Urinary bladder (tissue), 4 donors: Measurements from ENCODE around the gene DCDC2C. TPM values are rescaled to one million over a fixed set of nuclear protein-coding genes. Genes with fewer than 3 reads are reported as not detected.

Experiments
- DNase-seq: peaks from one replicate; pipeline ENCODE4 v3.0.0-alpha.2; 2015; ENCODE audit errors: extremely low spot score
- H3K27ac ChIP-seq: one replicate; pipeline ENCODE4 v1.5.1; 2013; ENCODE audit warnings: low read depth, mild to moderate bottlenecking, moderate library complexity
- H3K36me3 ChIP-seq: one replicate; pipeline ENCODE4 v1.6.1; 2013; ENCODE audit warnings: mild to moderate bottlenecking, moderate library complexity; ENCODE audit not compliant: insufficient read depth
- H3K4me1 ChIP-seq: one replicate; pipeline ENCODE4 v1.6.1; 2013; ENCODE audit warnings: mild to moderate bottlenecking, moderate library complexity; ENCODE audit not compliant: insufficient read depth
- H3K4me3 ChIP-seq: one replicate; pipeline ENCODE4 v1.5.1; 2013; ENCODE audit warnings: low read depth, low read length
- WGBS: extraction: QIAGEN DNeasy Blood & Tissue Kit; methylation state at CpG from one replicate; pipeline ENCODE4 v1.1.7; 2013; 5-methylcytosine and 5-hydroxymethylcytosine counted together
- polyA plus RNA-seq: library from polyadenylated mRNA; stranded (reverse); fragments of 200-250 nt; gene quantifications from one replicate; pipeline ENCODE4 v1.2.3, GENCODE V29; 2013
- total RNA-seq: library from RNA; depleted of rRNA; stranded (reverse); fragments of >200 nt; gene quantifications from one replicate; pipeline ENCODE4 v1.2.3, GENCODE V29; 2014
- donor health status: healthy with polysubstance abuse.
- donor health status: healthy.

Gene DCDC2C
- total and polyA plus RNA-seq, 2 donors: 0.09 to 0.48 TPM

DNA sequence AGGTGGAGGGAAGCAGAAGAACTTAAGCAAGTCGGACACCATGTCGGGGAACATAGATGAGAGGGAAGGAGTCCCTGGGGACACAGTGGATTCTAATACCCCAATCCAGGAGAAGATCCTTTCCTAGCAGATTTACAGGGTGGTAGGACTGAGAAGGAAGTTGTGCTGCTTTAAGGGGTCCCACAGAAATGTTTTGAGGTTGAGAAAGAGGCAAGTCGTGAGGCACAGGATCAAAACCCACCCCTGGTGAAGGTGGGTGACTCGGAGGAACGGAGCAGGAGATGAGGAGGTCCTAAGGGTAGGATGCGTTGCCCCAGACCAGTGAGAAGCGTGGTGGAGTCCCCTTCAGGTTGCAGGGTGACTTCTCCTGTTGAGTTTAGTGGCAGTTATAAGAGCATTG is 32.7 kb downstream of the DCDC2C start:
- Histone ChIP-seq H3K4me1 (no peaks in the 10 kb centered on the region), H3K36me3 (no peaks in the 10 kb centered on the region), H3K27ac (no peak overlapping the region), H3K4me3 (no peak overlapping the region)
- WGBS: 85% methylated on average over 7 of the region's 7 CpGs
- no peak for DNase-seq

DNA sequence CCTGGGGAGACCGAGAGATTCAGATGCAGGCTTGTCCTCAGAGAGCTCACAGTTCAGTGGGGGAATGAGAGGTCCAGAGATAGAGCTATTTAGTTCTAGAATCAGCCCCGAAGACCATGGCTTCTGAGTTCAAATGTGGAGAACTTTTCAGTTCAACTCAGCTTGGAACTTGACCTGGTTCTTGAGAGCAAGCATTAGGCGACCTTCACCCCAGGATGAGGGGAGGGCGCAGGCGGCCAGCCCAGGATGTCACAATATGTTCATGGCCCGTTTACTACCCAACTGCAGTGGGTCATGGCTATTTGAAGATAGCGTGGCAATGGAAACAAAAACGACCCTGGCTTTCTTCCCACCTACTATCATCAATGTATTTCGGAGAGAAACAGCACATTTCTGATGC is 33.8 kb downstream of the DCDC2C start:
- 80% methylated on average over 9 of the region's 9 CpGs for whole genome bisulfite sequencing
- DNase-seq: no peak
- H3K4me1 ChIP-seq: no peaks in the 10 kb centered on the region
- H3K4me3 ChIP-seq: no peak overlapping the region
- H3K36me3 ChIP-seq: no peaks in the 10 kb centered on the region
- H3K27ac ChIP-seq: no peak overlapping the region

DNA sequence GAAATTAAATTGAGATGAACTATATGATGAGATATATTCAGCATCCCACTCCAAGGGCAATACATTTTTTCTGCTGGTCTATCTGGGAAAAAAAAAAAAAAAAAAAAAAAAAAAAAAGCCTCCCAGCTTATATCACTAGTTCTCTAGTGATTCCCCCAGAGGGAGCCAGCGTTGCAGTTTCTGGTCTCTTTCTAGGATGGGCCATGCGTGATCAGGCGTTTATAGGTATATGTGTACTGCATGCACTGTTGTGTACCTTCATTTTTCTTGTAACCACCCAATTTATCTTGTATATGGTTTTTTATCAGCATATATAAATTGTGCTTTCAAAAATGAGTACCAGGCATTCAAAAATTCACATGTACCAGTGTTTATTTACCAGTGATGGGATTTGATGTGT is 35.1 kb downstream of the DCDC2C start:
- WGBS: 42% methylated on average over 3 of the region's 3 CpGs
- DNase-seq: no peak
- Histone ChIP-seq H3K4me3 (no peak overlapping the region), H3K36me3 (no peaks in the 10 kb centered on the region), H3K4me1 (no peaks in the 10 kb centered on the region), H3K27ac (no peak overlapping the region)

DNA sequence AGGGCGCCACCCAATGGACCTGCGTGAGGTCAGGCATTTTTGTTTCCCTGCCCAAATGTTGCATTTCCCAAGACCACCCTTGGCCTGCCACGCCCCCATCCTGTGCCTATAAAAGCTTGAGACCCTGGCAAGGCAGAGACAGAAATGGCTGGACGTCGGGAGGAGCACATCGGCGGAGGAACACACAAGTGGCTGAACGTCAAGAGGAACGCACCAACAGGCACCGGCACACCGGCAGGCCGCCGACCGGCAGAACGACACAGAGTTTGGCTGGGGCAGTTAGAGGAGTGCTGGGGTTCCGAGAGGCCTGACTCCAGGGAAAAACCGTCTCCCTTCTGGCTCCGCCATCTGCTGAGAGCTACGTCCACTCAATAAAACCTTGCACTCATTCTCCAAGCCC is 35.9 kb downstream of the DCDC2C start:
- DNase-seq: no peak
- H3K27ac ChIP-seq: no peak overlapping the region
- H3K4me3 ChIP-seq: no peak overlapping the region
- no peaks in the 10 kb centered on the region for H3K4me1 ChIP-seq
- no peaks in the 10 kb centered on the region for H3K36me3 ChIP-seq
- 91% methylated on average over 19 of the region's 19 CpGs for WGBS

- DNase-seq: no peak
- Histone ChIP-seq H3K4me1 (no peaks in the 10 kb centered on the region), H3K27ac (no peak overlapping the region), H3K36me3 (no peaks in the 10 kb centered on the region), H3K4me3 (no peak overlapping the region)
- WGBS: 71% methylated on average over 8 of the region's 8 CpGs
Measured at GRCh38 chr2:3741396-3741795, 38.0 kb downstream of the DCDC2C start.

GRCh38 chr2:3741867-3742602 is 38.7 kb downstream of the DCDC2C start:
- H3K4me1 ChIP-seq: no peaks in the 10 kb centered on the region
- 88% methylated on average over 13 of the region's 13 CpGs for WGBS
- no peak for DNase-seq

DNA sequence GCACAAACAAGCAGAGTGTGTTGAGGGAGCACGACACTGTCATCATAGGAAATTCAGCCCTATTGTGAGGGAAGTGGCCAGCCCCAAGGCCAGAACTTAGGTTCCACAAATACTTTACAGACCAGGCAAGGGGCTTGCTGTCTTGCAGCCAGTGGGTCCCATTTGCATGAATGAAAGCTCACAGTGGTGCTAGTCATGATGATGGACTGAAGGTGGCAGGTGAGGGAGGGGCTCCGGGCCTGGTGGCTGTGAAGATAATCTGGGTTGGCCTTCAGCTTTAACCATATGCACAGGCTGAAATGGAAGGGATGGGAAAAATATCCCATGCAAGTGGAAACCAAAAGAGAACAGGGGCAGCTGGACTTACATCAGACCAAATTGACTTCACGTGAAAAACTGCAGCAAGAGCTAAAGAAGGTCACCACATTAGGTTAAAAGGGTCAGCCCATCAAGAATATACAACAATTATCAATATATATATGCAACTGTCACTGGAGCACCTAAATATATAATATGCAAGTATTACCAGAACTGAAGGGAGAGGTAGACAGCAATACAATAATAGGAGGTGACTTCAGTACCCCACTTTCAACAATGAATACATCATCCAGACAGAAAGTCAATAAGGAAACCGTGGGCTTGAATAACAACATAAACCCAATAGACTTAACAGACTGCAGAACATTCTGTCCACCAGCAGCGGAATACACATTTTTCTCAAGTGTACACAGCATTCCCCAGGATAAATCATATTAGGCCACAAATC is 39.6 kb downstream of the DCDC2C start:
- 85% methylated on average over 5 of the region's 5 CpGs for WGBS
- DNase-seq: no peak
- no peaks in the 10 kb centered on the region for H3K4me1 ChIP-seq
- no peak overlapping the region for H3K27ac ChIP-seq
- H3K36me3 ChIP-seq: no peaks in the 10 kb centered on the region
- H3K4me3 ChIP-seq: no peak overlapping the region

More at GRCh38 chr2:3741867-3742602, 38.7 kb downstream of the DCDC2C start:
- no peak overlapping the region for H3K27ac ChIP-seq
- H3K4me3 ChIP-seq: no peak overlapping the region
- no peaks in the 10 kb centered on the region for H3K36me3 ChIP-seq

- WGBS: 91% methylated on average over 12 of the region's 12 CpGs
- no peak overlapping the region for H3K27ac ChIP-seq
- H3K36me3 ChIP-seq: no peaks in the 10 kb centered on the region
- H3K4me3 ChIP-seq: no peak overlapping the region
- no peaks in the 10 kb centered on the region for H3K4me1 ChIP-seq
- no peak for DNase-seq
Measured at GRCh38 chr2:3743951-3744555, 40.7 kb downstream of the DCDC2C start.

DNA sequence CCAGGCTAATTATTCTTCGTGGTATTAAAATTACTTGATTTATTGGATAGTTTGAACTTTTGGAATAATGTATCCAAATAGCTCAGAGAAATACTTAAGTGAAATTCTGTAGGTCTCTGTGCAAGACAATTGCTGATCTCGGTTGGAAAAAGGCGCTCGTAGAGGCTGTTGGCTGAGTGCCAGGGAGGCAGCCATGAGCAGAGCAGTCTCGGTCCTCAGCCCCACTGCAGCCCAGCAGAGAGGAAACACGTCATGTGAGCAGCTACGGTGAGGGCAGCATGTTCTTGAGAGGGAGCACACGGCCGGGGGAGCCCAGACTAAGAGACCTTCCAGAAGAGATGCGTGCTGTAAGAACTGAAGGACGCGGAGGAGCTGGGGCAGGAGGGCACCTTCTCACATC is 42.5 kb downstream of the DCDC2C start:
- H3K4me3 ChIP-seq: no peak overlapping the region
- WGBS: 58% methylated on average over 12 of the region's 12 CpGs
- no peak overlapping the region for H3K27ac ChIP-seq
- H3K4me1 ChIP-seq: no peaks in the 10 kb centered on the region
- no peak for DNase-seq
- no peaks in the 10 kb centered on the region for H3K36me3 ChIP-seq

- Histone ChIP-seq H3K4me3 (no peak overlapping the region), H3K36me3 (no peaks in the 10 kb centered on the region), H3K4me1 (no peaks in the 10 kb centered on the region), H3K27ac (no peak overlapping the region)
- WGBS: 90% methylated on average over 20 of the region's 20 CpGs
- DNase-seq: no peak
Measured at GRCh38 chr2:3747032-3747654, 43.8 kb downstream of the DCDC2C start.

DNA sequence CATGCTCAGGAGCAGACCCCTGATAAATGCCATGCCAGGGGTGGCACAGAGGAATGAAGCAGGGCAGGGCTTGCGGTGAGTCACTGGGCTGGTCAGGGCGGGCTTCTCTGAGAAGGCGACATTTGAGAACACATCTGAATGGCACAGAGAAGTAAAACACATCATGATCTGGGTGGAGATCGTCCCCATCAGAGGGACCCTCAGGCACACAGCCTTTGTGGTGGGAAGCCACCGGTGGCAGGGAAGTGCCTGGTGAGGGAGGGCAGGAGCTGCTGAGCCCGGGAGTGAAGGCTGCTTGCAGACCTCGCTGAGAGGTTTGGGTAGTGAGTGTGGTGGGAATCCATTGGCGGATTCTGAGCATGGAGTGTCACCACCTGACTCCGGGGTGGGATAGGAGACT is 44.5 kb downstream of the DCDC2C start:
- Histone ChIP-seq H3K27ac (no peak overlapping the region), H3K4me1 (no peaks in the 10 kb centered on the region), H3K4me3 (no peak overlapping the region), H3K36me3 (no peaks in the 10 kb centered on the region)
- WGBS: 84% methylated on average over 9 of the region's 9 CpGs
- no peak for DNase-seq

GRCh38 chr2:3749201-3749600 is 45.8 kb downstream of the DCDC2C start:
- Histone ChIP-seq H3K27ac (no peak overlapping the region), H3K36me3 (no peaks in the 10 kb centered on the region), H3K4me1 (no peaks in the 10 kb centered on the region), H3K4me3 (no peak overlapping the region)
- WGBS: 49% methylated on average over 7 of the region's 7 CpGs
- no peak for DNase-seq

- Histone ChIP-seq H3K4me1 (no peaks in the 10 kb centered on the region), H3K27ac (no peak overlapping the region), H3K4me3 (no peak overlapping the region), H3K36me3 (no peaks in the 10 kb centered on the region)
- WGBS: 92% methylated on average over 7 of the region's 7 CpGs
- DNase-seq: no peak
Measured at GRCh38 chr2:3751251-3751650, 47.9 kb downstream of the DCDC2C start.
